Measurements from ENCODE around the gene NDOR1. TPM values are rescaled to one million over a fixed set of nuclear protein-coding genes. Genes with fewer than 3 reads are reported as not detected.
A peak's percentile ranks its signal among the peaks of the same experiment; 100 is the strongest.

NDOR1 gene
- total RNA-seq, 1 donor from 2014 or later, result 2.6 TPM

GRCh38 chr9:137225699-137226331 is 20.3 kb downstream of the NDOR1 start:
- Histone ChIP-seq H3K4me3 (ENCODE audit: low read depth, low read length) (no peak overlapping the region), H3K27me3 (ENCODE audit: control insufficient read depth, insufficient read depth, low read length) (no peaks in the 10 kb centered on the region), H3K36me3 (ENCODE audit: control insufficient read depth, insufficient read depth, low read length) (no peaks in the 10 kb centered on the region)
- TF ChIP-seq CTCF (IDR thresholded peaks at IDR 0.05; ENCODE audit: insufficient read depth, low read length, severe bottlenecking), result no peak
- FAIRE-seq (no peak), DNase-seq (ENCODE audit: low read depth) (no peak)

DNA sequence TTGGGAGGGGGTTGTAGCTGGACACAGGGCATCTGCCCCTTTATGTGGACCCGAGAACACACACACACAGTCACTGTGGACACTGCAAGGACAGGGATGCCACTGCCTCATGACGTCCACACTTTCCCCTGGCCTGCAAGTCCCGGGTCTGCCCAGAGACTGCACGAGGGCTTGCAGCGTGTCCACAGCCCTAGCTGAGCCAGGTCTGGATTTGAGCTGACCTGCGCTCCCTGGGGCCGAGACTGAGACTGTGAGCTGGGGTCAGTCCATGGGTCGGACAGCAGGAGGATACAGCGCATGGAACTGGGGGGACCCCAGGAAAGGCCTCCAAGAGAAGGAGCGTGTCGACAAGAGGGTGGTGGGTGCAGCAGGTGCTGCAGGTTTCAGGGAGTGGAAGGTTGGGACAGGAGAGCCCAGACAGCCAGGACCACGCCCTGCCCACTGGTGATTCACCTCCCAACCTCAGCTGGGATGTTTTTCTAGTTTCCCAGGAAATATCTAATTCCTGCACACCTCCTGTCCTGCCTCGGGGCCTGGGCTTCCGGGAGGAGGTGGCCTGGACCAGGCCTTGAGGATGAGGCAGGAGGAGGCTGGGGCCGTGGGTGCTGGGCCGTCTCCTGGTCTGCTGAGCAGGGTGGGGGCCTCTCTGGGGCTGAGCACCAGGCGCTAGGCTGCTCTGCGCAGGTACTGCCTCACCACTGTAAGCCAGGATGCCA is 21.0 kb downstream of the NDOR1 start:
- Histone ChIP-seq H3K36me3 (ENCODE audit: control insufficient read depth, insufficient read depth, low read length) (no peaks in the 10 kb centered on the region), H3K27me3 (ENCODE audit: control insufficient read depth, insufficient read depth, low read length) (no peaks in the 10 kb centered on the region), H3K4me3 (ENCODE audit: low read depth, low read length) (no peak overlapping the region)
- TF ChIP-seq CTCF (IDR thresholded peaks at IDR 0.05; ENCODE audit: insufficient read depth, low read length, severe bottlenecking), result no peak
- DNase-seq (ENCODE audit: low read depth) (peak; percentile 76), FAIRE-seq (no peak)

GRCh38 chr9:137227054-137227852 is 21.8 kb downstream of the NDOR1 start, which contains the start of gene RNF224:
RNF224 (plus strand) TSS chr9:137227502; CDS start chr9:137228336, 834 bp downstream.
- TF ChIP-seq CTCF (IDR thresholded peaks at IDR 0.05; ENCODE audit: insufficient read depth, low read length, severe bottlenecking), result peak; percentile 95
- FAIRE-seq (no peak), DNase-seq (ENCODE audit: low read depth) (peak; percentile 55)
- Histone ChIP-seq H3K27me3 (ENCODE audit: control insufficient read depth, insufficient read depth, low read length) (no peaks in the 10 kb centered on the region), H3K36me3 (ENCODE audit: control insufficient read depth, insufficient read depth, low read length) (no peaks in the 10 kb centered on the region), H3K4me3 (ENCODE audit: low read depth, low read length) (no peak within 1 kb of the TSS)

GRCh38 chr9:137227853-137228505 is 22.5 kb downstream of the NDOR1 start:
- DNase-seq (ENCODE audit: low read depth), result no peak
- no peak overlapping the region for H3K4me3 ChIP-seq (ENCODE audit: low read depth, low read length)
- H3K27me3 ChIP-seq (ENCODE audit: control insufficient read depth, insufficient read depth, low read length), result no peaks in the 10 kb centered on the region
- FAIRE-seq, result no peak
- no peak for TF ChIP-seq CTCF (IDR thresholded peaks at IDR 0.05; ENCODE audit: insufficient read depth, low read length, severe bottlenecking)
- H3K36me3 ChIP-seq (ENCODE audit: control insufficient read depth, insufficient read depth, low read length), result no peaks in the 10 kb centered on the region

GRCh38 chr9:137228506-137228967 is 23.0 kb downstream of the NDOR1 start:
- Histone ChIP-seq H3K36me3 (ENCODE audit: control insufficient read depth, insufficient read depth, low read length) (no peaks in the 10 kb centered on the region), H3K27me3 (ENCODE audit: control insufficient read depth, insufficient read depth, low read length) (no peaks in the 10 kb centered on the region), H3K4me3 (ENCODE audit: low read depth, low read length) (no peak overlapping the region)
- TF ChIP-seq CTCF (IDR thresholded peaks at IDR 0.05; ENCODE audit: insufficient read depth, low read length, severe bottlenecking), result no peak
- DNase-seq (ENCODE audit: low read depth) (no peak), FAIRE-seq (no peak)
